ENCODE measurements around the gene PRMT7.

Gene PRMT7

DNA sequence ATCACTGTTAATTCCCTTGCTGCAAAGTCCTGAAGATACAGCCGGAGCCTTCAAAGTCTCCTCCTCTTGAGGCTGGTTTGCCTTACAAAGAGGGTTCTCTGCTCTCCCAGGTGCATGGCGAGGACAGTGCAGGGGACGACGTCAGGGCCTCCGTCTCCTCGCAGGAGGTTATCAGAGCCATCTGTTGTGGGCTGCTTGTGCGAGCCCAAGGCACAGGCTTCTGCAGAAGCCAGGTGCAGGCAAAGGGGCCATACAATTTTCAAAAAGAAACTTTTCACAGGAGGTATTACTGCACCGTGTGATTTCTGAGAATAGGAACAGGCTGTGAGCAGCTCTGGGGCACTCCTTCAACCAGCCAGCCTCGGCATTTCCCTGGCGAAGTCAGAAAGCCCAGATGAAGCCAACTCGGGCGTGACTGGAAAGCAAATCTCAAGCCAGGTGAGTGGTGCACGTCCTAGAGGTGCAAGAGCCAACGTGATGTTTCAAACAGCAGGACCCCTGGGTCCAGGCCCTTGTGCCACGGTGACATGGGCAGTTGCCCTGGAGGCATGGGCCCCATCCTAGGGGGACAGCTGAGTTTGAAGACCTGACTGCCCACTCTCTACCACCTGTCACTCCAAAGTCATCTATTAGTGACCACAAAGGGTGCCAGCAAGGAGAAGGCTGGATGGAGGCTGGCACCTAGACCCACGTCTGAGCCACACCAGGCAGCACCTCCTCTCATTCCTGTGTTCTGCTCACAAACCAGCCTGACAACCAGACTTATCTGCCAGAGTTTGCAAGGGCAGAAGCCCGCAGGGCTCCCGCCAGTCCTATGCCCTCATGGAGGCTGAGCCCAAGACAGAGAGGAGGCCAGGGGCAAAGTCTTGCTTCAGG, 68.9 kb downstream of the PRMT7 start:
- DNase-seq = no peak

DNA sequence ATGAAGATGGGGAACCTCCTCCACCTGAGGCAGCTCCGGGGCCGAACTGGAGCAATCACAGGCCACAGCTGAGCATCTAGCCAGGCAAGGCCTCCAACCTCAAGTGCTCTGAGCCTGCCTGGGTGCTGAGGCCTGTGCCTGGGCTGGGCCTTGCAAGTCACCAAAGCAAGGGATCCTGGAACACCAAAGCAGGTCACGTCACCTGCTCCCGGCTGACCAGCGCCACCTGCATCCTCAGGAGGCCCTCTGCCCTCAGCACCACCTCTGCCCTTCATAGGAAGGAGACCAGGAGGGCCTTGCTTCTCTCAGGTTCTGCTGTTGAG, 69.5 kb downstream of the PRMT7 start:
- DNase-seq = no peak

DNA sequence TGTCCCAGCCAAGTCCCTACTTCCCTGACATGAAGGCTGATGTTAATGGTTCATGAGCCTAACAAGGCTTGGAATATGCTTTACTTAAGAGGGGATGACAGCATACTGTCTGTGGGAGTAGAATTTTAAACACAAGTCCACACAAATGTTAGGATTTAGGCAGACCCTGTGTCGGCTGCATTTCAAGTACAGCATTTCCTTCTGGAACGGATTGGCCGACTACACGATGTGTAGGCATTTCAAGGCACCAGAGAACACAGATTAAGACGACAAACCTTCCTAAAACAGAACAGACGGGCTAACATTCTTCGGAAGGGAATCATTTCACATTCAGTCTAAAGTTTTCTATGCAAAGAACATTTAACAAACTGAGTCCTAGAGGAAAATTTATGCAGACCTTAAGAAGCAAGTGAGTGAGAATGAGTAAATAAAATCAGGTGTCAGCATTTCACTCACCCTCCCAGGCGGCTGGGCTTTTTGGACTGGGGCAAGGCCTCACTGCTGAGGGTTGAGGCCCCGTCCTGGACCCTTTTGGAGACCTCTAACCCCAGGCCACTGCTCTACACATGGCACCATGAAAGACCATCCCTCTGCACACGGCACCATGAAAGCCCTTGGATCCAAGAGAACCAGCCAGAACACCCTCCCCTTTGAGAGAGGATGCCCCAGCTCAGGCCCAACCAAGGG, 70.0 kb downstream of the PRMT7 start:
- DNase-seq = no peak

DNA sequence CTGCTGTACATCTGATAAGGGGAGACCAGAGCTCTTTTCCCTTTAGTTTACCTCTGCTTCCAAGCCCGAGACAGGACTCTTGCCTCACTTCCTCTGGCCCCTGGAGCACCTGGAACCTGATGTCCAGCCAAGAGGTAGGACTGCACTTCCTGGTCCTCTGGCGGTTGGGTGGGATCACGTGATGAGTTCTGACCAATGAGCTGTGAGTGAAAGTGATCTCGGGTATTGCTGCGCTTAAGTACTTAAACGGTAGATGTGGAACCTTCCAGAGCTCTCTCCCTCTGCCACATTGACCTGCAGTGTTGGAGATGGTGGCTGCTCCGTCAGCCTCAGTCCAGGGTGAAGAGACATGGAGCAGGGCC, 70.5 kb downstream of the PRMT7 start:
- no peak for DNase-seq

DNA sequence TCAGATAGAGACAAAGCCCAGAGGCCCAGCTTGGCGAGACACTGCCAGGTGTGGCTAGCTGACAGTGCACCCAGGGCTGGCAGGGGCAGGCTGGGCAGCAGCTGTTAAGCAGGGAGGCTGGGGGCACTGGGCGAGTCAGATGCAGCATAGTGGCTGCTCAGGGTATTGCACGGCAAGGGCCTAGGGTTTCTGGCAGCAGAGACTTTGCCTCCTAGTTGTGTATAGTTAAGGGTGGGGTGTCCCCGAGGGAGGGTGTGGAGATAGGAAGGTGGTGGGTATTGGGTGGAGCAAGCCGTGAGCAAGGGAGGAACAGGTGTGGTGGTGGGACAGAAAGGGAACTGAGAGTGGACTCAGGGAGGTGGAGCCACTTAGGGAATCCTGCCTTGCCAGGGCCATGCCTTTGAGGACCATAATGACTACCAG, 71.5 kb downstream of the PRMT7 start:
- DNase-seq = no peak

DNA sequence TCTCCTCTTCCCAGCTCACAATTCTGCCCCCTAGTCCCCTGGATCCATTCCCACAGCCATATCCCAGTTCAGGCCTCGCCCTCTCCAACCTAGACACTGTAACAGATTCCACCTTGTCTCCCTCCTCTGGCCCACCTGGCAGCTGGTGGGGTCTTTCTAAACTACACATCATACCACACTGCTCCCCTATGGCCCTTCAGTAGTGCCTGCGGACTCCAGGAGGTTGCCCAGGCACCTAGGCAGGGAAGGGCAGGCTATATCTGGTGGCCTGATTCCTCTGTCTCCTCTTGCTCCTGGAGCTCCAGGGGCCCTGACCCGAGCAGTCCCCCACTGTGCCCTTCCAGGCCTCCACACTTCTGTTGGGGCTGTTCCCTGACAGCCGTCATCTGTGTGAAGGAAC, 73.0 kb downstream of the PRMT7 start:
- DNase-seq = no peak

DNA sequence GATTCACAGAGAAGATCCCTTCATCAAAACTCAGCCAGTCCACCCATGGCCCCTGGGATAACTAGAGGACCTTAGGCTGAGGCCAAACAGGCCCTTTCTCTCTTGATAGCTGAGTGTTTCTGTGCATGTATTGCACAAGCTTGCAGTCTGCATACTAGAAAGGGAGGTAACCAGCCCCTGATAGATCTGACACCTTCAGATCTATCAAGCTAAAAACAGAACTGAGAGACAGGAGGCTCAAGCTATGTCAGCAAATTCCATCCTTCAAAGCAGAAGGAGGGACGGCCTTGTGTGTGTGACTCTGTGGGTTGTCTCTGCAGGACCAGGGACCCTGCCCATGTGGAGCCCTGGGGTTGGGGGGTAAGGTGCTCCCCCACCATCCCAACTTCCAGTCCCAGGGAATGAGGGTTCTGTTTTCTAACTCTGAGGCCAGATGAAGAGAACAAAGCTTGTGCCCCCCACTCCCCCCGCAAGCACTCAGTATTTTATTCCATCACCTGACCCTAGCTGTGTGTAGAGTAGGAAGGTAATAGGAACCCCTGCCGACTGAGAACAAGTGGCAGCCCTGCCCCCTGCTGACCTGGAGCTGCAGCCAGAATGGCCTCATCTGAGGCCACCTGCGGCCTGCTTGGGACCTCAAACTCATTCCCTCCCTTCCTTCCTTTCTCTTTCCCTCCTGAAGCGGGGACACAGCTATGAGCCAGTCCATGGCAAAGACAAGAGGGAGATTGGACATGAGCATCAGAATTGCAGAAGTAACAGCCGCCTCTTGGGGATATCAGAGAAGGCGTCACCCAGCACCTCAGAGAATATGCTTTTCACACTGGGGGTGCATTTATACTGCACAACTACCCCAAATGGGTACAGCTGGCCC, 73.7 kb downstream of the PRMT7 start:
- DNase-seq = no peak

DNA sequence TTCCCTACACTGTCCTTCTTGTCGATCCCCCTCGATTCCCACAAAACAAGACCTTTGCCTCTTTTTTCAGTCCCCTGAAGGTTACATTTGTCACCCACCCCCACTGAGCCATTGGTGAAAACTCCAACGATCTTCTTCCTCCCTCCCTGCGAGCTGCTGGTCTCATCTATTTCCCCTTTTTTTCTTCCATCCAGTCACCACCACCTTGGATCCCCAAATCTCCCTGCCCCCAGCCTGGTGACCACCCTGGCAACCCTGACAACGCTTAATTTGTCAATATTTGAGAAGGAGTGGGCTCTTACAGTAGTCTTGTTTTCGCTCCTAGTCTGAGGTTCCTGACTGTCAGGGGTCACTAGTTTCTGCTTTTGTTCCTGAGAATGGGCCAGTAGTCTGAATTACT, 74.6 kb downstream of the PRMT7 start:
- no peak for DNase-seq

DNA sequence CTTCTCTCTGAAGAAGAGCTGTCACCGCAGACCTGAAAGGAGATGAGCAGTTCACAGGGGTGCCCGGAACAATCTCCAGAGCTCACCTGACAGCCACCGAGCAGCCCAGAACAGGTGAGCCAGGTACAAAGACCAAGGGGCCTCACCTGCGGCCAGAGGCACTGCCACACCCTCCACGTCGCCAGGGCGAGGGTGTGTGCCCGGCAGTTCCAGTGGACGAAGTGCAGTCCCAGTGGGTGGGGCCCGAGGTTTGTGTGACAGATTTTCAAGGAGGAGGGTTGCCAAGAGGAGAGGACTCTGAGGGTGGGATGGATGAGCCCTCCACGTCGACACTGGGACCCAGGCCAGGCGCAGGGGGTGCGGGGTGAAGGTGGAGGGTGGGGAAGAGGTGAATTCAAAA, 75.8 kb downstream of the PRMT7 start:
- DNase-seq = no peak

DNA sequence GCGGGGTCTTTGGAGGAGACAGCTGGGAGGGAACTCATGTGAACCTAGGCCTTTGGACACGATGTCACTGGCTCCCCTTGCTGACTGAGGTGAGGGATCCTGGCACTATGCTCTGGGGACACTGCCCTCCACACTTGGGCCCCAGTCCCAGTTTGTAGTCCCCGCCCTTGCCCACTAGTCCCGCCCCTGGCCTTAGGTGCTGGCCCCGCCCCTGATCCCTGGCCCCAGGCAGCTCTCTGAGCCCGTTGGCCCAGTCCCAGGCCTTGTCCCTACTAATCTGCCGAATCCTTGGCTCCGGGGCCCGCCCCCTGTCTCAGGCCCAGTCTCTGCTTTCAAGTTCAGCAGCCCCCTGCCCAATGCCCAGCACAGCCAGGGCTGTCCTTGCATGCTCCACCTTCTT, 76.5 kb downstream of the PRMT7 start:
- DNase-seq = no peak

DNA sequence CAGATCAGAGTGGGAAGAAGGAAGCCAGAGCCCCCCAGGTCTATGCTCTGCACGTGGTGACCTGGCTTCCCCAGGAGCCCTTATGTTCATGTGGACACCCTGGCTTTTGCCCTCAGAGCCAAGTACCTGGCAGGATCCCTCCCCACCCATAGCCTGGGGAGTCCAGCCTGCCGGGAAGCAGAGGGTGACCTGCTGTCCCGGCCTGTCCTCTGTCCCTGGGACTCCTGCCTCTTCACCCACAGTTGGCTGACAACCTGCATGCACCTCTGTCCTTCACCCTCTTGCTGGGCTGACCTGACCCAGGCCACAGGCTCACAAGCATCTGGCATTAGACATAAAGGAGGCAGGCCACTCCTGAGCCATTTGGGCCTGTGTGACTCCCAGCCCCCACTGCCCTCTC, 77.3 kb downstream of the PRMT7 start:
- no peak for DNase-seq

DNA sequence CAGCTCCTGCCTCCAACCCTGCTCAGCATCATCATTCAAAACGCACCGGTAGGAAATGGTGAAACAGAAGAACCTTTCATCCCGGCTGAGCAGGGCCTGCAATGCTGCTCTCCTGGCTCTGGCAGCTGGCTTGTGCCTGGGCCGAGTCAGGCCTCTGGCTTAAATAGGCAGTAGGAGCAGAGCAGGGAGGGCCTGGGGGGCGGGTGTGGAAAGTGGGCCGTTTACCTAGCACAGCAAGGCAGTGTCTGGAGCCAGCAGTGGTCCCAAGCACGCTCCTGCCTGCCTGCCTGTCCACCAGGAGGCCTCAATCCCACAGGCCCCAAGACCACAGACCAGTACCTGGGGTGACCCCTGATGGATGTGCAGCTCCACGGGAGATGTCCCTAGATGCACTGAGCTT, 78.2 kb downstream of the PRMT7 start:
- no peak for DNase-seq

DNA sequence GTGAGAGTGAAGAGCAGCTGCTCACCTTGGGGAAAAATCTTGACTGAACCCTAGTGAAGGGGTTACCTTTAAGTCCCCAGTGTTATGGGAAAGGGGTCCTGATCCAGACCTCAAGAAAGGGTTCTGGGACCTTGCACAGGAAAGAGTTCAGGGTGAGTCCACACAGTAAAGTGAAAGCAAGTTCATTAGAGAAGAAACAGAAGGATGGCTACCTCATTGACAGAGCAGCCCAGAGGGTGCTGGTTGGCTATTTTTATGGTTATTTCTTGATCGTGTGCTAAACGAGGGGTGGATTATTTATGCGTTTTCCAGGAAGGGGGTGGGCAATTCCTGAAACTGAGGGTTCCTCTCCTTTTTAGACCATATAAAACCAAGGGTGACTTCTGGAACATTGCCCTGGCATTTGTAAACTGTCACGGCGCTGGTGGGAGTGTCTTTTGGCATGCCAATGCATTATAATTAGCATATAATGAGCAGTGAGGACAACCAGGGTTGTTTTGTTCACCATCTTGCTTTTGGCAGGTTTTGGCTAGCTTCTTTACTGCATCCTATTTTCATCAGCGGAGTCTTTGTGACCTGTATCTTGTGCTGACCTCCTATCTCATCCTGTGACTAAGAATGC, 79.0 kb downstream of the PRMT7 start:
- DNase-seq = no peak

DNA sequence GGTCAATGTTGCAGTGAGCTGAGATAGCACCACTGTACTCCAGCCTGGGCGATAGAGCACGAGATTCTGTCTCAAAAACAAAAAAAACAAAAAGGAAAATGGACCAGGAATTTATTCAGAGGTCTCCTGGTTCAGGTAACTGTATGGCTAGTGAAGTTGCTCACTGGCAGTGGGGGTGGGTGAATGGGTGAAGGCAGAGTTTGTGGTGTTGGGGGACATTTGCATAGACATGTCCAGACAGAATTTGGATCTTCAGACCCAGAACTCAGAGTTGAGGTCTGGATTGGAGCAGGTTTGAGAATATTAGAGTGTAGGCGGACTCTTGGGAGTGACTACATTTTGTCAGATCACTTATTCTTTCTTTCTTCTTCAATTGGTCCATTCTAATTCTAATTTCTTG, 82.5 kb downstream of the PRMT7 start:
- DNase-seq = no peak

DNA sequence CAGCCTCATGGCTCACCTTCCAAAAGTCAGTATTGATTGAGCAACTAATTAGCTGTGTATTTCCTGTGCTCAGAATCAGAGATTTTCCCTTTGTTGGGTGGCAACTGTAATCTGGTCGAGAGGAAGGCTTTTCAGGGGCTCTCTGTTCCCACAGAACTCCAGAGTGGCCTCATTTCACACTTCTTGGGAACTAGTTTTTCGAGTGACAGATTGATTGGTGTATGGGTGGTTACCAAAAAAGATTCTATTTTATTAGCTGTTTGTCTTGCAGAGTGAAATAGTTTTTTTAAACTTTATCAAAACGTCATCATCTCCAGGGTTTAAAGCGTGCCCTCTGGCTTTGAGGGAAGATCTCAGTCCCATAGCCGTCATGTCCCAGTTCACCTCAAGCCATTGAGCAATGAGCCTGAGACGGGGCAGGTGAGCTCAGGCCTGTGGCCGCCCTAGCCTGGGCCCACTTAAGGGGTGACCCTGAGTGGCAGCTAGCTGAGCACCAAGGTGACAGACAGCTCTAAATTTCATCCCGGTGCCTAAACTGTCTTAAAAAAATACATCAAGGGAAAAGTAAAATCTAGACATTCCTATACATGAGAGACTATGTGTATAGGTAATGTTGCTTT, 84.5 kb downstream of the PRMT7 start:
- DNase-seq = no peak

DNA sequence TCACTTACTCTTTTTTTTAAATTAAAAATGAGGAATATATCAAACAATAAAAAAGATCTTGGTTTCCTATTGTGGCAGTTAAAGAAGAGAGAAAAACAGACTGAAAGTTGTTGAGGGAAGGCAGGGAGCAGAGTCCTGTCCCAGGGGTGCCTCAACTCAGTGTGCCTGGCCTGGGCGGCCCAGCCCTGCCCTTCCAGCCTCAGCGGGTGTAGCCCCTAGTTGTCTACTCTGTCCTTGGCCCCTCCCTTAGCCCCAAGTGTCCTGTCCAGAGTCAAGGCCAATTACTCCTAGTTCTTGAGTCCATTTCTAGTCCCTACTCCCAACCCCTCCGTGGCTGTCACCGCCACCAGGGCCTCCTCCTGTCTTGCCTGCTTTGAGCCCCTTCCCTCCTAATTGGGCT, 85.0 kb downstream of the PRMT7 start:
- DNase-seq = no peak

DNA sequence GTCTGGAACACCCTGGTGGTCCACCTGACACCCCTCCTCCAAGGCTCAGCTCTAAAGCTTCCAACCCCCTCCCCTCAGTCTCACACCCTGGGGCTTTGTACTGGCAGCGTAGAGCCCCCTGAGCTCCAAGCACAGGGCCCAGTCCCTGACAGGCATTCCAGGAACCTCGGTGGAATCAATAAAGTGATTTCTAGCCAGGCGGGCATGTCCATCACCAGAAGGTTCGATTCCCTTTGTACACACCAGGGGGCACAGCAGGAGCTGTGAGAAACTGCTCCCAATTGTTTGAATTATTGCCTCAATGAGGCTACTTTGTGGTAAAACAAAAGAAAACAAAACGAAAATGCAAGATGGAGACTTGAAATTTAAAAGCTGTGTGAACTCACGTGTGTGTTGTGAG, 85.7 kb downstream of the PRMT7 start:
- DNase-seq = peak; percentile 33

DNA sequence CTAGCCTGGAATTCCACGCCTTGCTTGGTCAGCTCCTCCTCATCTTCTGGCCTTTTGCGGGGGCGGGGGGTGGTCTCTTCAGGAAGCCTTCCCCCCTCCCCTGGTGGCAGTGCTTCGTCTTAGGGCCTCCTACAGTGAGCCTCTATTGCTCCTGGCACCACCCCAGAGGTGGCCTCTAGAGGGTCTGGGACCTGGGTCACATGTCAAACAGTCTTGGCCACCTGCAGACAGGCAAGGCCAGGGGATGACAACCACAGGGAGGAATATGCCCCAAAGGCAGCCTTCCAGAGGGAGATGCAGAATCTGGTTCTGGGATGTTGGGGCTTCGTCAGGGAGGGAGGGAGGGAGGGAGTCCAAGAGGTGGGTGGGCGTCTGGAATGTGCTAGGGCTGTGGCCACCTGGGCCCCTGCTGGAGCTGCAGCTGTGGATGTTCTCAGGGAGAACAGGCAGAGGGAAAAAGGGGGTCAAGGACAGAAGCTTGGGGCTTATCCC, 86.9 kb downstream of the PRMT7 start:
- no peak for DNase-seq

DNA sequence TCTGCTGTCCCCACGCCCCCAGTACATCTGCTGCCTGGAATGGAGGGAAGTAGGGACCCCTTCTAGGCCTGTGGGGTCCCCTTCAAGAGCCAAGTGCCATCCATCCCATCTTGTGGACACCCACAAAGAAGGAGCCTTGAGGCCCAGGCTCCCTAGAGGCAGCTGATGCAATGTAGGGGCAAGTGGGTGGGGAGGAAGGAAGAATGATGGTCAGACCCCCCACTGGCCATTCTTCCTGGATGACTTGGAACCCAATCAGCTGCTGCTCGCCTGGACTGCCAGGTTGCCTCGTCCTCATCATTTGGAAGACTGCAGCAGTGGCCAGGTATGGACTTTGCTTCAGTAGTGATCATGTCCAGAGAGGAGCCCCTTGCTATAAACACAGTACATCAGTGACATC, 88.6 kb downstream of the PRMT7 start:
- no peak for DNase-seq

DNA sequence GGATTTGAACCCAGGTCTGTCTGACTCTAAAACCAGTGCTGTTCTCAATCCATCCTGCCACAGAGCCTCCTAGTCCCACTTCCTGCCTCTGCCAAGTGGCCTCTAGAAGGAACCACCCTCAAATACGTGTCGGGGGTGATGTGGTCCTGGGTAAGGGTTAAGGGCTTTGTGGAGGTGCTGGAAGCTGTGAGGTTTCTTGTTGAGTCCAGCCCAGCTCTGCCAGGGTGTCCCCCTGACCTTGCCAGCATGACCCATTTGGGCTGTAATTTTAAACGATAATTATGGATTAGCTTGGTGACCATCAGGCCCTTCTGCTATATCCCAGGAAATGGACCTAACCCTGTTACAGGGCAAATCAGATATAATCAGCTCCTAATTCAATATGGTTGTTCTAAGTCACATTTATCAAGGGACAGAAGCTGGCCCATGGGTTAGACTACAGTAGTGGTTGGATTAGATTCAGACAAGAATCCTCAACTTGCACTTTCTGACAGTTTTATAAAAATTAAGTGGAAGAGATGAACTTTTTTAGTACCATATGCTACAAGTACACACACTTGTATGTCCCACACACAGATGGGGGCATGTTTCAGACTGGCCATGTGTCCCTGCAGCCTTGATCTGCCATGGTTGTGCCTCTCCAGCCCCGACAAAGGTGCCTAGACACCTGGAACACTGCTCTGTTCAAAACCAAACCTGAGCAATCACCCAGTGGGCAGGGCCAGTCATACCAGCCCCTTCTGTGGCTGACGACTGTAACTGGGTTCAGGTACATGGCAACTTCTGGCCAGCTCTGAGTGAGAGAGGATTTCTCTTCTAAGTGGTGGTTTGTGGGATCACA, 89.5 kb downstream of the PRMT7 start:
- no peak for DNase-seq

DNA sequence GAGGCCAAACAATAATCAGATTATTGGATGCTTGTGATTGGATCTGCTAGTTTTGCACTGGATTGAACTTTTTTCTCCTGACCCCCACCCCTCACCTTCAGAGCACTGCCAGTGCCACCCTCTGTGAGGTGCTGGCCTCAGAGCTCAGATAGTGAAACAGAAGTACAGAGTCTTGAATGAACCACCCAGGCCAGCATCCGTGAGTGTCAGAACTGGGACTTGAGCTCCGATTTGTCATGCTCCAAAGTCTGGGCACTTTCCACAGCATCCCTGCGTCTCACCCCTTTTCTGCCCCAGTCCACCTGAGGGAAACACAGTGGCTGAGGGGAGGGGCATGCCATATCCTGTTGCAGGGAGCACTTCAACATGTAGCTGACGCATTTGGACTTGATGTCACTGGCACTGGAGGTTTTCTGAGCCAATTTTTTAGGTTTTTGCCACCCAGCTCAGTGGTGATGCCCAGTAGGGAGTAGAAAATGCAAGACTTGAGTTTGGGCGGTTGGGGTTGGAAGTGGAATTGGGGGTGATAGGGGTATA, 90.2 kb downstream of the PRMT7 start:
- DNase-seq = no peak
